PC-3 (cell line): Measurements from ENCODE around the gene SECISBP2L. TPM values are rescaled to one million over a fixed set of nuclear protein-coding genes. Genes with fewer than 3 reads are reported as not detected.

Source experiments
- ATAC-seq: fragments of 200-7000 bp; cut with Tn5 transposase; 2 replicates; pipeline ENCODE4 v1.9.1; 2020; ENCODE audit warnings: mild to moderate bottlenecking, moderate library complexity
- BruUV-seq: library from RNA; stranded (reverse); fragments of 400-500 nt; replicated peaks from 2 replicates; lab custom pipeline; 2021; lab: Mats Ljungman, UMichigan
- CTCF ChIA-PET: fragments of 300-600 bp; sonication (Branson Sonifier 250); formaldehyde crosslinking; loops from one replicate; lab custom pipeline; 2022; ENCODE audit warnings: antibody characterized with exemption; lab: Charles Lee
- POLR2A ChIA-PET: fragments of 300-600 bp; sonication (Branson Sonifier 250); formaldehyde crosslinking; loops from one replicate; lab custom pipeline; 2022; ENCODE audit warnings: antibody characterized with exemption; ENCODE audit not compliant: unreplicated experiment; lab: Charles Lee
- DNase-seq: peaks from one replicate; pipeline ENCODE4 v3.0.0-alpha.2; 2015
- H2AFZ ChIP-seq: fragments of 300-600 bp; sonication (generic); 2 replicates; pipeline ENCODE4 v1.6.0; 2016; ENCODE audit warnings: antibody characterized with exemption, low read length
- H3F3A ChIP-seq: fragments of 300-600 bp; sonication (generic); one replicate; pipeline ENCODE4 v1.6.0; 2017; ENCODE audit warnings: antibody characterized with exemption, low read length, control low read depth, mild to moderate bottlenecking; ENCODE audit not compliant: unreplicated experiment
- H3K27ac ChIP-seq: fragments of 300-600 bp; sonication (generic); 2 replicates; pipeline ENCODE4 v1.5.1; 2016; ENCODE audit warnings: mild to moderate bottlenecking, low read length
- H3K27me3 ChIP-seq: fragments of 300-600 bp; sonication (generic); 2 replicates; pipeline ENCODE4 v1.6.1; 2016; ENCODE audit warnings: low read length, mixed read lengths
- H3K36me3 ChIP-seq: fragments of 300-600 bp; sonication (generic); 2 replicates; pipeline ENCODE4 v1.6.1; 2016; ENCODE audit warnings: low read depth, mixed run types, low read length, mixed read lengths
- H3K4me1 ChIP-seq: fragments of 300-600 bp; sonication (generic); 2 replicates; pipeline ENCODE4 v1.5.1; 2016; ENCODE audit warnings: low read length; ENCODE audit not compliant: insufficient read depth
- H3K4me2 ChIP-seq: fragments of 300-600 bp; sonication (generic); 2 replicates; pipeline ENCODE4 v1.6.0; 2016; ENCODE audit warnings: low read length
- H3K4me3 ChIP-seq: fragments of 300-600 bp; sonication (generic); 2 replicates; pipeline ENCODE4 v1.5.1; 2016; ENCODE audit warnings: mild to moderate bottlenecking, low read length, mixed read lengths
- H3K79me2 ChIP-seq: fragments of 300-600 bp; sonication (generic); 2 replicates; pipeline ENCODE4 v1.6.1; 2017; ENCODE audit warnings: low read length, mixed read lengths
- H3K9ac ChIP-seq: fragments of 300-600 bp; sonication (generic); 2 replicates; pipeline ENCODE4 v1.6.0; 2016; ENCODE audit warnings: mild to moderate bottlenecking, low read length
- H3K9me2 ChIP-seq: fragments of 300-600 bp; sonication (generic); replicated peaks from 2 replicates; pipeline ENCODE4 v1.6.1; 2016; ENCODE audit warnings: mixed run types, low read length, mixed read lengths
- H3K9me3 ChIP-seq: fragments of 300-600 bp; sonication (generic); 2 replicates; pipeline ENCODE4 v1.6.1; 2016; ENCODE audit warnings: low read length, mixed read lengths
- H4K20me1 ChIP-seq: fragments of 300-600 bp; sonication (generic); 2 replicates; pipeline ENCODE4 v1.6.1; 2016; ENCODE audit warnings: low read length, mixed read lengths
- EZH2 ChIP-seq: fragments of 300-600 bp; sonication (generic); IDR thresholded peaks from one replicate; pipeline ENCODE4 v1.6.1; 2017; ENCODE audit warnings: antibody characterized with exemption, mild to moderate bottlenecking, low read length; ENCODE audit not compliant: unreplicated experiment
- EZH2phosphoT487 ChIP-seq: fragments of 300-600 bp; sonication (generic); IDR thresholded peaks from 2 replicates; pipeline ENCODE4 v1.6.1; 2018; ENCODE audit warnings: mild to moderate bottlenecking, antibody characterized with exemption, low read length, borderline replicate concordance
- intact Hi-C: fragments of 100-400 bp; cut with micrococcal nuclease; formaldehyde crosslinking; loops from 2 replicates; pipeline ENCODE4 v1.9.0; 2023
- total RNA-seq: library from RNA; depleted of rRNA; stranded (reverse); fragments of >200 nt; gene quantifications from 2 replicates; pipeline ENCODE4 v1.2.3, GENCODE V29; 2014
- TF ChIP-seq, protein P1 (sequence below): fragments of 300-600 bp; sonication (generic); conservative IDR thresholded peaks from 2 replicates; pipeline ENCODE4 v1.5.1; 2017; ENCODE audit warnings: antibody characterized with exemption, low read depth, mild to moderate bottlenecking, low read length

The SECISBP2L gene
- total RNA-seq, 1 experiment from 2014 or later, result 18.6 TPM

DNA sequence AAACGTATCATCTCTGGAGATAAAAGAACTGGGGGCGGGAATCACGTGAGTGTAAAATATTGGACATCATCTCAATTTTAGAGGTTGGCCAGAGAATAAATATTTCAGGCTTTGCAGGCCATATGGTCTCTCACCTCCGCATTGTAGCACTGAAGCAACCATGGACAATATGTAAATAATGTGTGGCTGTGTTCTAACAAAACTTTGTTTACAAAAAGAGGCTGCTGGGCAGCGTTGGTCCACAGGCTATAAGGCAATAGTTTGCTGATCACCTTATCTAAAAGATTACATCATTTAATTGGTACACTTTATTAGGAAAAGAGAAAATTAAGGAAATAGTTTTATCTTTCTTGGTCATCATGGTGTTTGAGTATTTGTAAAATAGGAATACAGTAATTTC lies 60.0 kb downstream of the SECISBP2L start:
- Histone ChIP-seq H3K27ac (no peak overlapping the region), H3K9me3 (no peaks in the 10 kb centered on the region), H3F3A (no peaks in the 10 kb centered on the region), H3K36me3 (no peaks in the 10 kb centered on the region), H3K4me1 (0 out of 2 replicates have a peak, but pooled peaks cover 8% of the 10 kb centered on the region), H3K9me2 (no peaks in the 10 kb centered on the region), H3K9ac (no peak overlapping the region), H3K27me3 (no peaks in the 10 kb centered on the region), H3K79me2 (no peaks in the 10 kb centered on the region), H3K4me3 (no peak overlapping the region), H3K4me2 (no peak overlapping the region), H4K20me1 (no peaks in the 10 kb centered on the region), H2AFZ (no peak overlapping the region)
- TF ChIP-seq EZH2phosphoT487, result no peak
- TF ChIP-seq, protein P1, sequence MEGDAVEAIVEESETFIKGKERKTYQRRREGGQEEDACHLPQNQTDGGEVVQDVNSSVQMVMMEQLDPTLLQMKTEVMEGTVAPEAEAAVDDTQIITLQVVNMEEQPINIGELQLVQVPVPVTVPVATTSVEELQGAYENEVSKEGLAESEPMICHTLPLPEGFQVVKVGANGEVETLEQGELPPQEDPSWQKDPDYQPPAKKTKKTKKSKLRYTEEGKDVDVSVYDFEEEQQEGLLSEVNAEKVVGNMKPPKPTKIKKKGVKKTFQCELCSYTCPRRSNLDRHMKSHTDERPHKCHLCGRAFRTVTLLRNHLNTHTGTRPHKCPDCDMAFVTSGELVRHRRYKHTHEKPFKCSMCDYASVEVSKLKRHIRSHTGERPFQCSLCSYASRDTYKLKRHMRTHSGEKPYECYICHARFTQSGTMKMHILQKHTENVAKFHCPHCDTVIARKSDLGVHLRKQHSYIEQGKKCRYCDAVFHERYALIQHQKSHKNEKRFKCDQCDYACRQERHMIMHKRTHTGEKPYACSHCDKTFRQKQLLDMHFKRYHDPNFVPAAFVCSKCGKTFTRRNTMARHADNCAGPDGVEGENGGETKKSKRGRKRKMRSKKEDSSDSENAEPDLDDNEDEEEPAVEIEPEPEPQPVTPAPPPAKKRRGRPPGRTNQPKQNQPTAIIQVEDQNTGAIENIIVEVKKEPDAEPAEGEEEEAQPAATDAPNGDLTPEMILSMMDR, result no peak
- POLR2A ChIA-PET, result no interaction called here
- no TSS peak for BruUV-seq
- ATAC-seq, result no peak
- DNase-seq, result no peak
- CTCF ChIA-PET, result interaction anchor here (0.6 kb wide), 1 partner anchor 11 kb away, joined by 3 read pairs; no protein-coding TSS in a partner anchor
- intact Hi-C loops, result loop anchor here (10.0 kb wide), 1 partner anchor 159 kb away; no protein-coding TSS in a partner anchor

DNA sequence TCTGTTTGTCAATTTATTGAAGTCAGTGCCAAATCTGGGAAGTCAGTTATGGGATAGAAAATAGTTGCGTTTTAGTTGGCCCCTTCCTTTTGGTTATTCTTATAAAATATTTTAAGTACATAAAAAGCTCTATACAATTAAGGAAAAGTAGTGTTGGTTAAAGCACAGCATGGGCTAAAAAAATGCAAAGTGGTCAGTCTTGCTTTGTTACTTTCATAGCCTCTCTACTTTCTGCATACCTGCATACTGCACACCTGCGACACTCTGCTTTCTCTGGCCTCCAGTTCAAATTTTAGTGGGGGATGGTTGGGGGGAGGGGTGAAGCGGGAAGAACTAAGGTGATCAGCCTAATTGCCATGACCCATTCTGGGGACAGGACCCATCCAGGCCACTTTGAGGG lies 60.7 kb downstream of the SECISBP2L start:
- POLR2A ChIA-PET, result no interaction called here
- H3K4me2 ChIP-seq, result no peak overlapping the region

DNA sequence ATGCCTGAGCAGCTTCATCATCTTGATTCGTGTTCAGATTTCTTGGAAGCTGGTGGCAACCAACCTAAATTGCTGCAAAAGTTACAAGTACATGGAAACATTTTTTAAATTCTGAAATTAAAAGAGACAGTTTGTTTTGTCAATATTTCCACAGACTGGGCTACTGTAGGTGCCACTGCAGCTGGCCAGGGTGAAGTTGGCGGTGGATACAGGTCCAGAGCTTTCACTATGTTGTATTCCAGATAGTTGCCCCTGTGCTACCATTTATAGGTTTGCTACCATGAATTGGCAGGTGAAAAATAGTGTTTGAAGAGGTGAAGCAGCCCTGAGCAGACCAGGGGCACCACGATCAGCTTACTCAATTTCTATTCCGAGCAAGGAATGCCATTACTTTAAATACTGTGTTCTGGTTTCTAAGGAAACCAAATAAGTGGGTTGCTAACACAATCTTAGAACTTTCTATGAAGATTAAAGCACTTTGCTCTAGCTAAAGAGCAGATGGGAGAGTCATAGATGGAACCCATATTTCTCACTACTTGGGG lies 61.4 kb downstream of the SECISBP2L start:
- Histone ChIP-seq H4K20me1 (no peaks in the 10 kb centered on the region), H3K9ac (no peak overlapping the region), H3K4me2 (no peak overlapping the region), H3K27me3 (no peaks in the 10 kb centered on the region), H3K9me2 (no peaks in the 10 kb centered on the region), H2AFZ (no peak overlapping the region), H3K4me1 (0 out of 2 replicates have a peak, but pooled peaks cover 8% of the 10 kb centered on the region), H3K79me2 (no peaks in the 10 kb centered on the region), H3K27ac (no peak overlapping the region), H3K4me3 (no peak overlapping the region), H3F3A (no peaks in the 10 kb centered on the region), H3K9me3 (no peaks in the 10 kb centered on the region), H3K36me3 (no peaks in the 10 kb centered on the region)
- no peak for TF ChIP-seq EZH2
- TF ChIP-seq, protein P1, result no peak
- no peak for TF ChIP-seq EZH2phosphoT487
- CTCF ChIA-PET, result no interaction called here
- DNase-seq (no peak), ATAC-seq (no peak)
- POLR2A ChIA-PET, result interaction anchor here (0.5 kb wide), 1 partner anchor 230 kb away, joined by 3 read pairs; no protein-coding TSS in a partner anchor
- intact Hi-C loops, result loop anchor here (10.0 kb wide), 1 partner anchor 160 kb away; no protein-coding TSS in a partner anchor
- no TSS peak for BruUV-seq

More for the DNA sequence above, 60.7 kb downstream of the SECISBP2L start:
- H4K20me1 ChIP-seq, result no peaks in the 10 kb centered on the region
- TF ChIP-seq, protein P1, result no peak
- no peak for TF ChIP-seq EZH2
- TF ChIP-seq EZH2phosphoT487, result no peak
- ATAC-seq, result no peak
- no TSS peak for BruUV-seq
- no peak for DNase-seq
- no peaks in the 10 kb centered on the region for H3K79me2 ChIP-seq
- H3K36me3 ChIP-seq, result no peaks in the 10 kb centered on the region
- no peak overlapping the region for H3K9ac ChIP-seq
- no peak overlapping the region for H3K4me3 ChIP-seq
- CTCF ChIA-PET, result no interaction called here
- H3K27me3 ChIP-seq, result no peaks in the 10 kb centered on the region
- no peaks in the 10 kb centered on the region for H3F3A ChIP-seq
- no peak overlapping the region for H2AFZ ChIP-seq
- no peaks in the 10 kb centered on the region for H3K9me2 ChIP-seq
- 0 out of 2 replicates have a peak, but pooled peaks cover 8% of the 10 kb centered on the region for H3K4me1 ChIP-seq
- intact Hi-C loops, result loop anchor here (10.0 kb wide), 1 partner anchor 159 kb away; no protein-coding TSS in a partner anchor
- no peaks in the 10 kb centered on the region for H3K9me3 ChIP-seq
- no peak overlapping the region for H3K27ac ChIP-seq
